ENCODE measurements around the gene CDH13. TPM values are rescaled to one million over a fixed set of nuclear protein-coding genes. Genes with fewer than 3 reads are reported as not detected.

CDH13 gene
- total and polyA plus RNA-seq, 2 of the 8 experiments (the other 6 are each of a cell fraction or from before 2014, with no cell fraction given), result 2.3 to 2.4 TPM

GRCh38 chr16:83355570-83356218 lies 728.9 kb downstream of the CDH13 start:
- no peak overlapping the region for H2AK5ac ChIP-seq (ENCODE audit: low read depth, low read length)
- no peak overlapping the region for H2BK12ac ChIP-seq (ENCODE audit: low read depth, low read length)
- H2BK20ac ChIP-seq (ENCODE audit: low read length), result no peak overlapping the region
- no peak for FAIRE-seq
- no peaks in the 10 kb centered on the region for H3K36me3 ChIP-seq (ENCODE audit: control insufficient read depth in 2 of 4, insufficient read depth in 4 of 4, low read length in 3 of 4)
- H2BK120ac ChIP-seq (replicated peaks; ENCODE audit: low read depth, low read length), result no peak overlapping the region
- H3K9ac ChIP-seq (replicated peaks in 1 of 4; ENCODE audit: extremely low read depth in 1 of 4, low read depth in 3 of 4, low read length in 3 of 4), result no peak overlapping the region
- no peak overlapping the region for H3K14ac ChIP-seq (ENCODE audit: insufficient read length)
- no peak for TF ChIP-seq YY1 (IDR thresholded peaks at IDR 0.05; ENCODE audit: low read depth, low read length)
- TF ChIP-seq SP2 (IDR thresholded peaks at IDR 0.05; ENCODE audit: low read length), result no peak
- TF ChIP-seq CTCF (IDR thresholded peaks at IDR 0.05; ENCODE audit: control extremely low read depth in 1 of 3, insufficient read depth in 1 of 3, low read depth in 1 of 3, low read length in 3 of 3), result no peak
- H3K4me3 ChIP-seq (ENCODE audit: extremely low read depth in 1 of 4, insufficient read depth in 2 of 4, low read depth in 3 of 4, low read length in 4 of 4), result no peak overlapping the region
- no peak overlapping the region for H3K56ac ChIP-seq (replicated peaks; ENCODE audit: insufficient read length, low read depth, low read length)
- 89% methylated on average over 8 of the region's 8 CpGs; no CpG with 5 or more reads in 1 of the 2 experiments for WGBS, 2 experiments (ENCODE audit: extremely low coverage in 1 of 2, insufficient coverage in 1 of 2, insufficient read length in 1 of 2, insufficient replicate concordance in 2 of 2, low coverage in 1 of 2, low lambda C conversion rate in 2 of 2, missing lambda C conversion rate in 1 of 2)
- H3K18ac ChIP-seq (ENCODE audit: extremely low read depth, low read length), result no peak overlapping the region
- no peaks in the 10 kb centered on the region for H3K9me3 ChIP-seq (ENCODE audit: insufficient read depth in 2 of 2, low read depth in 1 of 2, low read length in 1 of 2)
- H3K4ac ChIP-seq (replicated peaks; ENCODE audit: insufficient read length, low read depth, low read length), result no peak overlapping the region
- ChIA-PET CTCF (ENCODE audit: partially characterized antibody) (interaction anchor here (0.6 to 3.2 kb wide), 39 partner anchors 8 to 749 kb away, joined by 3 to 26 read pairs (median 4); no protein-coding TSS in a partner anchor), POLR2A (ENCODE audit: partially characterized antibody) (no interaction called here)
- H3K27ac ChIP-seq (ENCODE audit: low read depth, low read length), result no peak overlapping the region
- H3K79me1 ChIP-seq (ENCODE audit: low read depth, low read length), result no peaks in the 10 kb centered on the region
- H3K79me2 ChIP-seq (ENCODE audit: control insufficient read depth in 1 of 2, insufficient read depth in 2 of 2, low read length in 2 of 2), result no peaks in the 10 kb centered on the region
- no peaks in the 10 kb centered on the region for H3K23me2 ChIP-seq (ENCODE audit: low read depth, low read length)
- no peaks in the 10 kb centered on the region for H3K27me3 ChIP-seq (replicated peaks in 1 of 4; ENCODE audit: control insufficient read depth in 3 of 4, extremely low read depth in 1 of 4, insufficient read depth in 3 of 4, low read length in 3 of 4)
- H2AFZ ChIP-seq (ENCODE audit: low read length), result no peak overlapping the region
- H4K5ac ChIP-seq (ENCODE audit: insufficient read length, low read depth, low read length), result no peak overlapping the region
- no peak overlapping the region for H3K4me2 ChIP-seq (ENCODE audit: insufficient read depth in 1 of 2, low read depth in 2 of 2, low read length in 2 of 2)
- no peak overlapping the region for H4K91ac ChIP-seq (replicated peaks; ENCODE audit: insufficient read length, low read length)
- no peak for DNase-seq (ENCODE audit: low read depth in 1 of 2, low spot score in 2 of 2)
- no peak overlapping the region for H2BK5ac ChIP-seq (ENCODE audit: low read depth, low read length)
- H4K20me1 ChIP-seq (replicated peaks in 1 of 2; ENCODE audit: control insufficient read depth in 1 of 2, insufficient read depth in 2 of 2, low read length in 2 of 2), result no peaks in the 10 kb centered on the region
- H4K8ac ChIP-seq (ENCODE audit: extremely low read depth, insufficient read depth, low read length), result no peak overlapping the region
- H3K4me1 ChIP-seq (replicated peaks in 1 of 4; ENCODE audit: control insufficient read depth in 3 of 4, insufficient read depth in 4 of 4, low read length in 3 of 4), result no peaks in the 10 kb centered on the region
- H2BK15ac ChIP-seq (ENCODE audit: low read length), result no peak overlapping the region
- H3K23ac ChIP-seq (ENCODE audit: insufficient read length), result no peak overlapping the region
